ENCODE data around the gene GPC3. TPM values are rescaled to one million over a fixed set of nuclear protein-coding genes. Genes with fewer than 3 reads are reported as not detected.
"Not testable (repeated sequence)": the region's sequence is repeated elsewhere in the genome, so short reads cannot be mapped to it uniquely, and the experiment has no call there.

GPC3 gene
- total and polyA plus RNA-seq, 2 donors (not counting 3 experiments of a cell fraction or from before 2014, with no cell fraction given), result not detected

DNA sequence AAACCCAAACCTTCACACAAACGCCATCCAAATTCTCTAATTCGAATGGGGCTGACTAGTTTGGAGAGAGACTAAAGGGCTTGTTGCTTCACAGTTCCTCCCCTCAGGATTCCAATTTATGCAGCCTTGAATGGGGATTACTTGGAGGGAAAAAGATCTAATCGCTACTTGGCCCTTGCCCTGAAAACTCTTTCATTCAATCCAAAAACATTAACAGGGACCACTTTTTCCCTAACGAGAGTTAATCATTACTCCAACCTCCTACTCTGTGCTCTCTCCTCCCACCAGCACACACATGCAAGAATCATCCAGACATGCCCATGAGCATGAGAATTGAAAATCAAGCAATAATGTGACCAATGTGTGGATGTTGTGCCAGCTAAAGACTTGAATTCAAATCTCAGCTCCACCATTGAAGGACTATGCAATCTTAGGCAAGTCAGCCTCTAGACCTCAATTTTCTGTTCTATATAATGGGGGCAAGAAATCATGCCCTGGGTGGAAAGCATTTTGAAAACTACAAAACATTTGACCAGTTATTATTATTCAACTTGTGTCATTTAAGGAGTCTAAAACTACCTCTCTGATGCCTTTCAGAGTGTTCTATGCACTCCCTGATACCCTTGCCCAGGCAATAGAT lies 34.3 kb upstream of the GPC3 start:
- BruUV-seq (replicated peaks), result no TSS peak
- no peaks in the 10 kb centered on the region for H4K20me1 ChIP-seq (replicated peaks; ENCODE audit: control insufficient read depth, extremely low read depth, insufficient read depth, low read length)
- DNase-seq (ENCODE audit: low read depth, low spot score) (no peak), FAIRE-seq (no peak)
- H3K27me3 ChIP-seq (ENCODE audit: control insufficient read depth in 2 of 2, insufficient read depth in 2 of 2, low read length in 2 of 2), result no peaks in the 10 kb centered on the region
- no peak overlapping the region for H2AFZ ChIP-seq (ENCODE audit: low read depth, low read length)
- H3K9ac ChIP-seq (replicated peaks; ENCODE audit: extremely low read depth, insufficient read depth, low read length), result no peak overlapping the region
- ChIA-PET POLR2A (no interaction called here), CTCF (no interaction called here)
- dilution Hi-C loops (cut with MboI; ENCODE audit: extremely low pct_ligation_motif_present, low sequenced_read_pairs), result no loop called here
- intact Hi-C loops (cut with micrococcal nuclease), result no loop called here
- TF ChIP-seq POLR2AphosphoS5 (IDR thresholded peaks at IDR 0.05; ENCODE audit: insufficient read depth, low read depth, low read length) (no peak), JUN (IDR thresholded peaks at IDR 0.05; ENCODE audit: borderline replicate concordance, insufficient read depth, insufficient read length, low read depth) (no peak)
- no peaks in the 10 kb centered on the region for H3K9me3 ChIP-seq (replicated peaks; ENCODE audit: control insufficient read depth, insufficient read depth, low read length)
- H3K4me3 ChIP-seq (replicated peaks in 1 of 3; ENCODE audit: insufficient read depth in 1 of 3, low read depth in 1 of 3, low read length in 3 of 3), result no peak overlapping the region
- H3K9me1 ChIP-seq (replicated peaks; ENCODE audit: control insufficient read depth, extremely low read depth, insufficient read depth, low read length), result no peaks in the 10 kb centered on the region
- no peaks in the 10 kb centered on the region for H3K79me2 ChIP-seq (ENCODE audit: control insufficient read depth, insufficient read depth, low read length)
- H3K27ac ChIP-seq (ENCODE audit: insufficient read depth, low read depth, low read length), result no peak overlapping the region
- no peaks in the 10 kb centered on the region for H3K4me1 ChIP-seq (ENCODE audit: control insufficient read depth, extremely low read depth, insufficient read depth, low read length)
- H3K4me2 ChIP-seq (ENCODE audit: insufficient read depth, low read length), result no peak overlapping the region
- H3K36me3 ChIP-seq (ENCODE audit: control insufficient read depth in 2 of 2, extremely low read depth in 1 of 2, insufficient read depth in 2 of 2, low read length in 2 of 2), result no peaks in the 10 kb centered on the region

- H3K9me3 ChIP-seq (replicated peaks; ENCODE audit: control insufficient read depth, insufficient read depth, low read length); POLR2A ChIA-PET; H3K4me2 ChIP-seq (ENCODE audit: insufficient read depth, low read length); CTCF ChIA-PET; H3K36me3 ChIP-seq (ENCODE audit: control insufficient read depth in 2 of 2, extremely low read depth in 1 of 2, insufficient read depth in 2 of 2, low read length in 2 of 2); H3K4me3 ChIP-seq (replicated peaks in 1 of 3; ENCODE audit: insufficient read depth in 1 of 3, low read depth in 1 of 3, low read length in 3 of 3); FAIRE-seq; DNase-seq (ENCODE audit: low read depth, low spot score); H3K79me2 ChIP-seq (ENCODE audit: control insufficient read depth, insufficient read depth, low read length); H3K9me1 ChIP-seq (replicated peaks; ENCODE audit: control insufficient read depth, extremely low read depth, insufficient read depth, low read length); H4K20me1 ChIP-seq (replicated peaks; ENCODE audit: control insufficient read depth, extremely low read depth, insufficient read depth, low read length); H3K4me1 ChIP-seq (ENCODE audit: control insufficient read depth, extremely low read depth, insufficient read depth, low read length); H2AFZ ChIP-seq (ENCODE audit: low read depth, low read length); H3K27me3 ChIP-seq (ENCODE audit: control insufficient read depth in 2 of 2, insufficient read depth in 2 of 2, low read length in 2 of 2); H3K9ac ChIP-seq (replicated peaks; ENCODE audit: extremely low read depth, insufficient read depth, low read length); dilution Hi-C loops (cut with MboI; ENCODE audit: extremely low pct_ligation_motif_present, low sequenced_read_pairs); intact Hi-C loops (cut with micrococcal nuclease); H3K27ac ChIP-seq (ENCODE audit: insufficient read depth, low read depth, low read length); BruUV-seq (replicated peaks): not testable (repeated sequence)
Measured at GRCh38 chrX:134016309-134016708, 30.9 kb upstream of the GPC3 start.

- H2AFZ ChIP-seq (ENCODE audit: low read depth, low read length); H3K79me2 ChIP-seq (ENCODE audit: control insufficient read depth, insufficient read depth, low read length); H3K27ac ChIP-seq (ENCODE audit: insufficient read depth, low read depth, low read length); DNase-seq (ENCODE audit: low read depth, low spot score); H3K9me1 ChIP-seq (replicated peaks; ENCODE audit: control insufficient read depth, extremely low read depth, insufficient read depth, low read length); H3K9me3 ChIP-seq (replicated peaks; ENCODE audit: control insufficient read depth, insufficient read depth, low read length); H3K4me3 ChIP-seq (replicated peaks in 1 of 3; ENCODE audit: insufficient read depth in 1 of 3, low read depth in 1 of 3, low read length in 3 of 3); H3K4me2 ChIP-seq (ENCODE audit: insufficient read depth, low read length); BruUV-seq (replicated peaks); H3K4me1 ChIP-seq (ENCODE audit: control insufficient read depth, extremely low read depth, insufficient read depth, low read length); H4K20me1 ChIP-seq (replicated peaks; ENCODE audit: control insufficient read depth, extremely low read depth, insufficient read depth, low read length); H3K36me3 ChIP-seq (ENCODE audit: control insufficient read depth in 2 of 2, extremely low read depth in 1 of 2, insufficient read depth in 2 of 2, low read length in 2 of 2); CTCF ChIA-PET; intact Hi-C loops (cut with micrococcal nuclease); H3K9ac ChIP-seq (replicated peaks; ENCODE audit: extremely low read depth, insufficient read depth, low read length); POLR2A ChIA-PET; H3K27me3 ChIP-seq (ENCODE audit: control insufficient read depth in 2 of 2, insufficient read depth in 2 of 2, low read length in 2 of 2); dilution Hi-C loops (cut with MboI; ENCODE audit: extremely low pct_ligation_motif_present, low sequenced_read_pairs); FAIRE-seq: not testable (repeated sequence)
Measured at GRCh38 chrX:134015510-134015909, 30.1 kb upstream of the GPC3 start.
